ENCODE data around the gene COL25A1.
"Not testable (repeated sequence)": the region's sequence is repeated elsewhere in the genome, so short reads cannot be mapped to it uniquely, and the experiment has no call there.

Gene COL25A1

GRCh38 chr4:108891896-108892590 is 410.4 kb downstream of the COL25A1 start:
- DNase-seq: no peak

- DNase-seq: no peak
These were observed 412.0 kb downstream of the COL25A1 start for GRCh38 chr4:108890484-108890881.

- no peak for DNase-seq
These were observed 412.6 kb downstream of the COL25A1 start for GRCh38 chr4:108889696-108890483.

GRCh38 chr4:108888769-108889168 is 413.7 kb downstream of the COL25A1 start:
- no peak for DNase-seq

- DNase-seq: no peak
These were observed 415.4 kb downstream of the COL25A1 start for GRCh38 chr4:108887034-108887433.

- no peak for DNase-seq
These were observed 417.2 kb downstream of the COL25A1 start for GRCh38 chr4:108885211-108885610.

- no peak for DNase-seq
These were observed 417.9 kb downstream of the COL25A1 start for GRCh38 chr4:108884596-108884995.

- no peak for DNase-seq
These were observed 420.5 kb downstream of the COL25A1 start for GRCh38 chr4:108881986-108882385.

GRCh38 chr4:108881190-108881589 is 421.3 kb downstream of the COL25A1 start:
- no peak for DNase-seq

GRCh38 chr4:108878806-108879205 is 423.7 kb downstream of the COL25A1 start:
- DNase-seq: no peak

GRCh38 chr4:108877821-108878220 is 424.6 kb downstream of the COL25A1 start:
- DNase-seq: no peak

- DNase-seq: no peak
These were observed 427.7 kb downstream of the COL25A1 start for GRCh38 chr4:108874806-108875205.

- DNase-seq: not testable (repeated sequence)
These were observed 432.5 kb downstream of the COL25A1 start for GRCh38 chr4:108869970-108870369.

GRCh38 chr4:108868606-108869227 is 433.7 kb downstream of the COL25A1 start:
- DNase-seq: no peak

- DNase-seq: no peak
These were observed 435.0 kb downstream of the COL25A1 start for GRCh38 chr4:108867476-108867875.

GRCh38 chr4:108861334-108861733 is 441.1 kb downstream of the COL25A1 start:
- DNase-seq: no peak

- no peak for DNase-seq
These were observed 447.7 kb downstream of the COL25A1 start for GRCh38 chr4:108854786-108855185.

GRCh38 chr4:108852691-108853090 is 449.8 kb downstream of the COL25A1 start:
- no peak for DNase-seq

- no peak for DNase-seq
These were observed 451.1 kb downstream of the COL25A1 start for GRCh38 chr4:108851366-108851765.

- DNase-seq: no peak
These were observed 452.2 kb downstream of the COL25A1 start for GRCh38 chr4:108850219-108850649.

GRCh38 chr4:108849611-108850168 is 452.8 kb downstream of the COL25A1 start:
- DNase-seq: no peak

GRCh38 chr4:108846568-108846967 is 455.9 kb downstream of the COL25A1 start:
- no peak for DNase-seq

- DNase-seq: no peak
These were observed 462.0 kb downstream of the COL25A1 start for GRCh38 chr4:108840426-108840975.
